ENCODE data around the gene SMAD2.
A peak's percentile ranks its signal among the peaks of the same experiment; 100 is the strongest.

Gene SMAD2

DNA sequence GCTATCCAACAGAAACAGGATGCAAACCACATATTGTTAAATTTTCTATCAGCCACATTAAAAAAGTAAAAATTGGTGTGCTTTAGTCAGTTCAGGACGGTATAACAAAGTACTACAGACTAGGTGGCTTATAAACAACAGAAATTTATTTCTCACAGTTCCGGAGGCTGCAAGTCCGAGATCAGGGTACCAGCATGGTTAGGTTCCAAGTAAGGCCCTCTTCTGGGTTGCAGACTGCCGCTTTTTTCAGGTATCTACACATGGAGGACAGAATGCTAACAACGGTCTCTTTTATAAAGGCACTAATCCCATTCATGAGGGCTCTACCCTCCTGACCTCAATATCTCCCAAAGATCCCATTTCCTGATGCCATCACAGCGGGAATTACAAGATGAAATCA, 10.5 kb downstream of the SMAD2 start:
- no peaks in the 10 kb centered on the region for H3K27me3 Mint-ChIP-seq
- H3K4me3 Mint-ChIP-seq: no peak overlapping the region
- peaks cover 16 to 39% of the 10 kb centered on the region in 2 donors for H3K36me3 Mint-ChIP-seq
- H3K27ac Mint-ChIP-seq: no peak overlapping the region
- peaks cover 29 to 49% of the 10 kb centered on the region in 2 donors for H3K4me1 Mint-ChIP-seq
- DNase-seq: no peak
- ATAC-seq (replicated peaks): no peak
- H3K9me3 Mint-ChIP-seq: no peaks in the 10 kb centered on the region

GRCh38 chr18:47917923-47918610, 12.4 kb downstream of the SMAD2 start:
- Mint-ChIP-seq H3K36me3 (peaks cover 16 to 40% of the 10 kb centered on the region in 2 donors), H3K9me3 (no peaks in the 10 kb centered on the region), H3K27me3 (no peaks in the 10 kb centered on the region), H3K4me3 (peak overlapping the region; percentile 25 to 35), H3K4me1 (peaks cover 30 to 50% of the 10 kb centered on the region in 2 donors), H3K27ac (no peak overlapping the region)
- peak in 1 of 2 donors; percentile 46 for ATAC-seq (replicated peaks)
- DNase-seq: no peak

DNA sequence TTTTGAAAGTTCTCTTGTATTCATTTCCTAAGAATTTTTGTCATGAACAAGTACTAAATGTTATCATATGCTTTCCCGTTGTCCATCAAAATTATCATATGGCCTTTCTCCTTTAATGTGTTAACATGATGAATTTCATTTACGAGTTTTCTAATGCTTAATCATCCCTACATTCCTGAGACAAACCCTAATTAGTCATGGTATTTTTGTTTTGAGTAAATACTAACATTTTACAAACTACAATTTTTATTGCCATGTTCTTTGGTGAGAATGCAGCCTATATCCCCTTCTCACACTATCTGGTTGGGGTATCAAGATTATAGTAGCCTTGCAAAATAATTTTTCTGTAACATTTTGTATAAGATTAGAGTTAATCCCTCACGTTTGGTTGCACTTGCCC, 14.5 kb downstream of the SMAD2 start:
- H3K36me3 Mint-ChIP-seq: peaks cover 16 to 42% of the 10 kb centered on the region in 2 donors
- no peaks in the 10 kb centered on the region for H3K9me3 Mint-ChIP-seq
- peaks cover 39 to 58% of the 10 kb centered on the region in 2 donors for H3K4me1 Mint-ChIP-seq

GRCh38 chr18:47915229-47915628, 15.2 kb downstream of the SMAD2 start:
- H3K4me3 Mint-ChIP-seq: no peak overlapping the region
- DNase-seq: no peak
- no peak for ATAC-seq (replicated peaks)
- H3K9me3 Mint-ChIP-seq: no peaks in the 10 kb centered on the region
- peaks cover 41 to 61% of the 10 kb centered on the region in 2 donors for H3K4me1 Mint-ChIP-seq
- peaks cover 19 to 45% of the 10 kb centered on the region in 2 donors for H3K36me3 Mint-ChIP-seq
- H3K27me3 Mint-ChIP-seq: no peaks in the 10 kb centered on the region
- no peak overlapping the region for H3K27ac Mint-ChIP-seq

More for the DNA sequence above, 14.5 kb downstream of the SMAD2 start:
- no peaks in the 10 kb centered on the region for H3K27me3 Mint-ChIP-seq
- no peak overlapping the region for H3K27ac Mint-ChIP-seq
- ATAC-seq (replicated peaks): no peak
- DNase-seq: no peak
- H3K4me3 Mint-ChIP-seq: no peak overlapping the region

DNA sequence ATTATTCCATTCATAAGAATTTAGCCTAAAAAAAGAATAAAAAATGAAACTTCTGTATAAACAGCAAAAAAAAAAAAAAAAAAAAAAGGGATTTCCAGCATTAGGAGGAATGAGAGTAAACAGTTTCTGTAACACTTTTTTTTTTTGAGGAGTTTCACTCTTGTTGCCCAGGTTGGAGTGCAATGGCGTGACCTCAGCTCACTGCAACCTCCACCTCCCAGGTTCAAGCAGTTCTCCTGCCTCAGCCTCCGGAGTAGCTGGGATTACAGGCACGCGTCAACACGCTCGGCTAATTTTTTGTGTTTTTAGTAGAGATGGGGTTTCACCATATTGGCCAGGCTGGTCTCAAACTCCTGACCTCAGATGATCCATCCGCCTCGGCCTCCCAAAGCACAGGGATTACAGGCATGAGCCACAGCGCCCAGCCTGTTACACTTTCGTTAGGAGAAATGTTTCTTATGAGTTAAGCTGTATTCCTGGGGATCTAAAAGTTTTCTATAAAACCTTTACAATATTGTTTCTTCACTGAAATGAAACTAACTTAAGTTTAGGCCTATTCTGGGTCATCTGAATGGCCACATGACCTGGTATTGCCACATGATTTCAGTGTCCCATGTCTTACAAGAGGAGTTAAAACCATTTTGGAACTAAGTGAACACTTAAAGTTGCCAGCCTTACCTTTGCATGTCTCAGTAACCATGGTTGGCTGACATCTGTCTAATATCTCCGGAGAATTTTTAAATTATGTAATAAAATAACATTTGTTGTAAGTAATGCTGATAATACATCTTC, 17.5 kb downstream of the SMAD2 start:
- no peaks in the 10 kb centered on the region for H3K9me3 Mint-ChIP-seq
- ATAC-seq (replicated peaks) (peak; percentile 41 to 59), DNase-seq (no peak)
- H3K4me1 Mint-ChIP-seq: peaks cover 33 to 49% of the 10 kb centered on the region in 2 donors
- H3K4me3 Mint-ChIP-seq: no peak overlapping the region
- peak overlapping the region; percentile 51 for H3K27ac Mint-ChIP-seq
- no peaks in the 10 kb centered on the region for H3K27me3 Mint-ChIP-seq
- H3K36me3 Mint-ChIP-seq: peaks cover 28 to 47% of the 10 kb centered on the region in 2 donors

DNA sequence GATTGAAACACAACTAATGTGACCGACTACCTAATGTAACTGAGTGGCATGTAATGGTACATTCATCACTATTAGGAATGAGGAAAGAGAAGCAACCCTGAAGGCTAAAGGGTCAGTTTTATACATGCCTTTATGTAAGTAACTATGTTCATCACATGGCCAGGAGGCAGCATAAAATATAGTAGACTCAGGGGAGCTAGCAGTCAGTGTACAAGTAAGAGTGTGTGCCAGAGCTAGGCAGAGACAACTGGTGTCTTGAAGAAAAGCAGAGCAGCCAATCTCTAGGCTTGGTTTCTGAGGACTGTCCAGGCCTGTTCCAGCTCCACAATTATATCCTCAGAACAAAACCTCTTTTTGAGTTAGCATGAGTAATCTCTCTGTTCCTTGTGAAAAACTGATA, 18.1 kb downstream of the SMAD2 start:
- Mint-ChIP-seq H3K4me3 (no peak overlapping the region), H3K4me1 (peaks cover 29 to 42% of the 10 kb centered on the region in 2 donors), H3K9me3 (no peaks in the 10 kb centered on the region), H3K27me3 (no peaks in the 10 kb centered on the region), H3K27ac (peak overlapping the region; percentile 51), H3K36me3 (peaks cover 34 to 48% of the 10 kb centered on the region in 2 donors)
- DNase-seq: no peak
- peak; percentile 69 to 91 for ATAC-seq (replicated peaks)

GRCh38 chr18:47911877-47912276, 18.6 kb downstream of the SMAD2 start:
- Mint-ChIP-seq H3K27me3 (peaks cover under 1 to 2% of the 10 kb centered on the region in 2 donors), H3K4me3 (no peak overlapping the region), H3K36me3 (peaks cover 37 to 49% of the 10 kb centered on the region in 2 donors), H3K27ac (no peak overlapping the region), H3K4me1 (peaks cover 26 to 40% of the 10 kb centered on the region in 2 donors), H3K9me3 (peaks cover 3 to 4% of the 10 kb centered on the region in 2 donors)
- DNase-seq (no peak), ATAC-seq (replicated peaks) (no peak)

DNA sequence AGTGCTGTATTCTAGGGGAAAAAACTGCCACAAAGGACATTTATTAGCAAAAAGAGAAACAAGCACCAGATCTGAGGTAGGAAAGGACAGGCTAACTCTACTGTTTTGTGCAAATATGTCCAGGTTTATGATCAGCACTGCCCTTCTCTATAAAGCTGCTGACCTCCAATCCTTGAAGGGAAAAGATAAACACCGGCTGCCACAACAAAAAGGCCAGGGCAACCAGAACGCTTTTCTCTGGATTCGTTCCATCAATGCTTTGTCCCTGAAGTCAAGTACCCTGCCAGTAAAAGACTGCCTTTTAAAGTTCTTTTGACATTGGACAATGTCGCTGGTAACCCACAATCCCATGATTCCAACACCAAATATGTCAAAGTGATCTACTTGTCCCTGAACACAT, 21.0 kb downstream of the SMAD2 start:
- ATAC-seq (replicated peaks): no peak
- peaks cover 55 to 63% of the 10 kb centered on the region in 2 donors for H3K36me3 Mint-ChIP-seq
- H3K27me3 Mint-ChIP-seq: peaks cover 5 to 7% of the 10 kb centered on the region in 2 donors
- H3K27ac Mint-ChIP-seq: no peak overlapping the region
- no peak for DNase-seq
- no peak overlapping the region for H3K4me3 Mint-ChIP-seq
- peaks cover 20 to 34% of the 10 kb centered on the region in 2 donors for H3K4me1 Mint-ChIP-seq
- peaks cover 8 to 9% of the 10 kb centered on the region in 2 donors for H3K9me3 Mint-ChIP-seq

DNA sequence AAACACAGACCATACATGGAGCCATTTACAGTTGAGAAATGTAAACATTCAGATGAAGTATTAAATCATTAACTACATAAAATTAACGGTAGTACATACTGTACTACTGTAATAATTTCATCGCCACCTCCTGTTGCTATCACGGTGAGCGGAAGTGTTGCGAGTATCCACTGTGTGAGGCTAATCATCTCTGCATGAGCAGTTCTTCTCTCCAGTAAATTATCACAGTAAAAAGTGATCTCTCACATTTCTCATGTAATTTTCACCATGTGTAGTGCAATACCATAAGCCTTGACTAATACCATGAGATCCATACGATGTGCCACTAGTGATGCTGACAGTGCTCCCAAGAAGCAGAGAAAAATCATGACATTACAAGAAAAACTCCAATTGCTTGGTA, 21.9 kb downstream of the SMAD2 start:
- H3K36me3 Mint-ChIP-seq: peaks cover 63 to 71% of the 10 kb centered on the region in 2 donors
- H3K9me3 Mint-ChIP-seq: peaks cover 12 to 15% of the 10 kb centered on the region in 2 donors
- H3K27me3 Mint-ChIP-seq: peaks cover 5 to 7% of the 10 kb centered on the region in 2 donors

GRCh38 chr18:47906408-47906807, 24.1 kb downstream of the SMAD2 start:
- Mint-ChIP-seq H3K4me3 (no peak overlapping the region), H3K9me3 (peaks cover 21% of the 10 kb centered on the region in 2 donors), H3K36me3 (peaks cover 75 to 81% of the 10 kb centered on the region in 2 donors), H3K27ac (no peak overlapping the region), H3K27me3 (peaks cover 5 to 7% of the 10 kb centered on the region in 2 donors), H3K4me1 (peaks cover 22 to 35% of the 10 kb centered on the region in 2 donors)
- ATAC-seq (replicated peaks): no peak
- no peak for DNase-seq

More for the DNA sequence above, 21.9 kb downstream of the SMAD2 start:
- no peak for DNase-seq
- H3K4me3 Mint-ChIP-seq: no peak overlapping the region
- peaks cover 20 to 34% of the 10 kb centered on the region in 2 donors for H3K4me1 Mint-ChIP-seq
- no peak for ATAC-seq (replicated peaks)
- no peak overlapping the region for H3K27ac Mint-ChIP-seq

- Mint-ChIP-seq H3K4me1 (peaks cover 17 to 28% of the 10 kb centered on the region in 2 donors), H3K27me3 (peaks cover 7 to 8% of the 10 kb centered on the region in 2 donors)
These were observed 26.6 kb downstream of the SMAD2 start for GRCh38 chr18:47903809-47904208.

DNA sequence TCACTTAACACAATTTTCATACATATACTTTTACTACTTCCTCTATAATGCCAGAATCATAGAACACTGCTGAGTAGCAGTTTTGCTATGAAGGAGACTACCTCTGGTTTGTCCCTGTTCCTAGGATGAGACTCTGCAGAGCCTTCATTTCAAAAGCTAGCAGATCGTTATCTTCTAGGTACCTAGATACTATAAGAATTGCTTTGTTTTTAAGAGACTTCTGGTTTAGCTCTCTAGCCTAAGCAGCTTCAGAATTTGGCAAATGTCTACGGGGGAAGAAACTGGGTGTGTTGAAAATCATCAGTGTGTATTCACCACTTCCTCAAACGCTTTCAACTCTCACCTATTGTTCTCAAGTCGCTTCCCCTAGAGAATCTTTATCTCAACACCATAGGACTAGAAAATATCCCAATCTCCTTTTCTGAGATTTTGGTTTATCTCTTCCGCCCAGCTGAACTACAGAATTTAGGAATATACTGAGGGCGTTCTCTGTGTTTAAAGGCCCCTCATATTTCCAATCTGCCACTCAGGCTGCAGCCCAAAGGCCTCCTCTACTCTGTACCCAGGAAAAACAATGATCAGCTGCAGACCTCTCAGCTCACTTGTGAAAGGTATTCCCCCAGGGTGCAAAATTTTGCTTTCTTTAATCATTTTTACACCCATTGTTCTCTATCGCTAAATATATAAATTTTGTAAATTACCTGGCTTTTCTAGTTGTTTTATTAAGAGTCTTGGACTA, 28.7 kb downstream of the SMAD2 start:
- Mint-ChIP-seq H3K36me3 (peaks cover 46 to 67% of the 10 kb centered on the region in 2 donors), H3K4me1 (peaks cover 18 to 29% of the 10 kb centered on the region in 2 donors)

More at GRCh38 chr18:47903809-47904208, 26.6 kb downstream of the SMAD2 start:
- no peak for ATAC-seq (replicated peaks)
- Mint-ChIP-seq H3K4me3 (no peak overlapping the region), H3K36me3 (peaks cover 55 to 71% of the 10 kb centered on the region in 2 donors), H3K9me3 (peaks cover 24 to 25% of the 10 kb centered on the region in 2 donors), H3K27ac (no peak overlapping the region)
- no peak for DNase-seq

DNA sequence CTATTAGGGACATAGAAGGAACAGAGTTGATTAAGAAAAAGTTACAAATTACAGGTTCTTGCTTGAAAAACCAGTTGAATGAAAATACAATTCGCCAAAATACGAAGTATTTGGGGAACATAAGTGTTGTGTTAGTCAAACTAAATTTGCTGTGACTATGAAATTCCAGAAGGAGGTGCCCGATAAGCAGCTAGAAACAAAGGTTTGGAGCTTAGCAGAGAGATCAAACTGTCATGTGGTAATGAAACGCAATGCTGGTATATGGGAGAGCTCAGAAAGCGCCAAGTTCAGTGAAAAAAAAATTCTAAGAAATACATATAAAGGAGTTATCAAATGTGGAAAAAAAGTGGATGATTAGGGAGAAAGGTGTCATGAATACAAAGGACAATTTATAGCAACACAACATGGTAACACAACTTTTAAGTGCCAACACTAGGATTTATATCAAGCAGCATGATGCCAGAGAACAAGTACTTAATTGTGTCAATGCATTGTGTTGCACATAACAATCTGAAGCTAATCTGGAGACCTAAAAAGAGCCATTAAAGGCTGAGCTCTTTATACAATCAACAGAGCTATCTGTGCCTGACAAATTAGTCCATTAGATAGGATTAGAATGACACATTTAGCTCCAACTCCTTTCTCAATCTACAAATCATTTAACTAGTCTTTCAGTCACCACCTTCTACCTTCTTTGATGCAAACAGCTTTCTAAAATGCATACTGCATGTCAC, 31.2 kb downstream of the SMAD2 start:
- Mint-ChIP-seq H3K9me3 (peaks cover 14 to 17% of the 10 kb centered on the region in 2 donors), H3K4me1 (peaks cover 22 to 29% of the 10 kb centered on the region in 2 donors), H3K4me3 (no peak overlapping the region), H3K27ac (no peak overlapping the region), H3K27me3 (peaks cover 17 to 25% of the 10 kb centered on the region in 2 donors), H3K36me3 (peaks cover 37 to 67% of the 10 kb centered on the region in 2 donors)
- DNase-seq (no peak), ATAC-seq (replicated peaks) (no peak)

More for the DNA sequence above, 28.7 kb downstream of the SMAD2 start:
- peaks cover 15 to 18% of the 10 kb centered on the region in 2 donors for H3K27me3 Mint-ChIP-seq
- ATAC-seq (replicated peaks) (peak; percentile 97 to 98), DNase-seq (no peak)
- H3K27ac Mint-ChIP-seq: peak overlapping the region; percentile 26
- peak overlapping the region in 1 of 2 donors; percentile 43 for H3K4me3 Mint-ChIP-seq
- H3K9me3 Mint-ChIP-seq: peaks cover 20% of the 10 kb centered on the region in 2 donors
